NT2/D1 (cell line): ENCODE measurements around the gene TCF25.

Experiments used
- DNase-seq: peaks from one replicate; pipeline ENCODE4 v3.0.0-alpha.2; 2011; ENCODE audit warnings: low read depth, low spot score
- H3K27me3 ChIP-seq: 2 replicates; pipeline ENCODE4 v1.6.0; 2011; ENCODE audit warnings: mild to moderate bottlenecking; ENCODE audit not compliant: insufficient read length, insufficient read depth
- H3K36me3 ChIP-seq: 2 replicates; pipeline ENCODE4 v1.6.1; 2011; ENCODE audit warnings: mild to moderate bottlenecking, low read length, mixed read lengths; ENCODE audit not compliant: insufficient read depth, insufficient read length
- H3K4me1 ChIP-seq: 2 replicates; pipeline ENCODE4 v1.5.1; 2011; ENCODE audit not compliant: insufficient read depth, insufficient read length
- H3K4me3 ChIP-seq: 2 replicates; pipeline ENCODE4 v1.5.1; 2011; ENCODE audit warnings: low read depth; ENCODE audit not compliant: insufficient read length
- H3K9ac ChIP-seq: 2 replicates; pipeline ENCODE4 v1.6.0; 2011; ENCODE audit warnings: low read depth; ENCODE audit not compliant: insufficient read length
- H3K9me3 ChIP-seq: 2 replicates; pipeline ENCODE4 v1.5.1; 2011; ENCODE audit warnings: mild to moderate bottlenecking, low read length; ENCODE audit not compliant: insufficient read depth
- SUZ12 ChIP-seq: IDR thresholded peaks from 2 replicates; pipeline ENCODE4 v1.6.1; 2011; ENCODE audit not compliant: insufficient read length, insufficient read depth; ENCODE audit errors: extremely low read depth
- YY1 ChIP-seq: IDR thresholded peaks from 2 replicates; pipeline ENCODE4 v1.6.1; 2011; ENCODE audit not compliant: insufficient read length, insufficient read depth
- ZNF274 ChIP-seq: IDR thresholded peaks from 2 replicates; pipeline ENCODE4 v1.6.1; 2011; ENCODE audit warnings: mild to moderate bottlenecking, low read depth, low read length

TCF25 gene

DNA sequence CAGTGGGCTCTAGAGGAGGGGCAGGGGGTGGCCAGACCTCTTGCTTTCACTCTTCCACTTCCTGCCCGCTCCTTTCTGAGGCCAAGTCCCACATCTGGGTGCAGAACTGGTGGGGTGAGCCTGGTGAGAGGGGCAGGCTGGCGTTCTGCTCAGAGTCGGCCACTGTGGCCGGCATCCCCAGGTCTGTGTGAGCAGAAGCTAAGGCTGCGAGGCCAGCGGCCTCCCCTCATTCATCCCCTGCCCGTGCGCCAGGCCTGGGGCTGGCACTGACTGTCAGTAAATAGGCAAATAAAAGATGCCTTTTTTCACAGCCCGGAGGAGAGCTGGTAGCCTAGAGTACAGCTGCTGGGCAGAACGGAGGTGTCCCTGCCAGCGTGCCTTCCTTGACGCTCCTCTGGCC is 76.4 kb downstream of the TCF25 start:
- H3K9me3 ChIP-seq: no peaks in the 10 kb centered on the region
- H3K36me3 ChIP-seq: peaks cover 15% of the 10 kb centered on the region
- peak overlapping the region; percentile 71 for H3K4me3 ChIP-seq
- peak overlapping the region; percentile 85 for H3K9ac ChIP-seq
- H3K4me1 ChIP-seq: peaks cover 16% of the 10 kb centered on the region
- peaks cover 33% of the 10 kb centered on the region for H3K27me3 ChIP-seq
- no peak for DNase-seq
- no peak for TF ChIP-seq ZNF274
- no peak for TF ChIP-seq YY1
- TF ChIP-seq SUZ12: no peak

DNA sequence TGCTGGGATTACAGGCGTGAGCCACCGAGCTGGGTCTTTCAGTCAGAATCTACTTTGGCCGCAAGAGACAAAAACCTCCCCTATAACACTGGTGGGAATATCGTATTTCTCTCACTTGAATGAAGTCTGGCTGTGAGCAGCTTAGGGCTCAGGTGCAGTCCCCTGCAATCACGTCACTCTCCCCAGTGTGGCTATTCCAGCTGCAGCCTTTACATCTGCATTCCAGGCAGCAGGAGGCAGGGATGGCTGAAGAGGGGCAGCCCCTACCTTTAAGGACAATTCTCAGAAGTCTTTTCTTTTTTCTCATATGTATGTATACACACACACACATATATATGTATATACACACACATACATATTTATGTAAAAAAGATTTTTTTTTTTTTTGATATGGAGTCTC is 78.1 kb downstream of the TCF25 start:
- Histone ChIP-seq H3K4me3 (no peak overlapping the region), H3K27me3 (peaks cover 27% of the 10 kb centered on the region), H3K9ac (no peak overlapping the region), H3K4me1 (peaks cover 17% of the 10 kb centered on the region), H3K36me3 (peaks cover 24% of the 10 kb centered on the region), H3K9me3 (no peaks in the 10 kb centered on the region)
- no peak for TF ChIP-seq YY1
- no peak for TF ChIP-seq SUZ12
- no peak for TF ChIP-seq ZNF274
- no peak for DNase-seq

DNA sequence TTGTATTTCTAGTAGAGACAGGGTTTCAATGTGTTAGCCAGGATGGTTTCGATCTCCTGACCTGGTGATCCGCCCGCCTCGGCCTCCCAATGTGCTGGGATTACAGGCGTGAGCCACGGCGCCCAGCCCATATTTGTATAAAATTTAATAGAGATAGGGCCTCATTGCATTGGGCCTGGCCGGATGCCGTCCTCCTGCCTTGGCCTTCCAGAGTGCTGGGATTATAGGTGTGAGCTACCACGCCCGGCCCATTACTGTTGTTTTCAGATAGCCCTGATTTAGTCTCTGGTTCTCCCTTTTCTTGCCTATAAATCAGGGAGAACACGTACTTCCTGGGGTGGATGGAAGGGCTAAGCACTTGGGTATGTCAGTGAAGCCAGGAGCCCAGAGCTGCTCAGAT is 78.7 kb downstream of the TCF25 start:
- Histone ChIP-seq H3K9me3 (no peaks in the 10 kb centered on the region), H3K36me3 (peaks cover 29% of the 10 kb centered on the region), H3K27me3 (peaks cover 21% of the 10 kb centered on the region), H3K9ac (no peak overlapping the region), H3K4me3 (no peak overlapping the region), H3K4me1 (peaks cover 17% of the 10 kb centered on the region)
- DNase-seq: no peak
- TF ChIP-seq ZNF274 (no peak), SUZ12 (no peak), YY1 (no peak)

DNA sequence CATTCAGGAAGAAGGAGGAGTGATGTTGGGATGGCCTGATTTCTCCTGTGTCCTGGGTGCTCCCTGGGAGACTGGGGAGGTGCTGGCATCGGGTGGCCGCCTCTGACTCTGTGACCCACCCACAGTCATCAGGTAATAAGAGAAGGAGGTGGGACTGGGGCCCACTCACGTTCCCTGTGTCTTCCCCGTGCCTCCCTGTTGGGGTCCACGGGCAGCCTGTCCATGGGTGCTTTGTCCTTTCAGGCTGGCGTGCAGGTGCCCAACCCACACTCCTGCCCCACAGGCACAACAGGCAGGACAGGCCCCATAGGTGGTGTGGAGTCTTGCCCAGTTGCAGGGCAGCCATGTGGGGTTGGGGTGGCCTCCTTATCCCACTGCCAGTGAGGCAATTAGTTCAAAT is 79.2 kb downstream of the TCF25 start:
- peaks cover 16% of the 10 kb centered on the region for H3K27me3 ChIP-seq
- DNase-seq: no peak
- H3K9me3 ChIP-seq: no peaks in the 10 kb centered on the region
- TF ChIP-seq SUZ12: no peak
- TF ChIP-seq ZNF274: no peak
- TF ChIP-seq YY1: no peak
- peaks cover 17% of the 10 kb centered on the region for H3K4me1 ChIP-seq
- no peak overlapping the region for H3K4me3 ChIP-seq
- no peak overlapping the region for H3K9ac ChIP-seq
- peaks cover 34% of the 10 kb centered on the region for H3K36me3 ChIP-seq

DNA sequence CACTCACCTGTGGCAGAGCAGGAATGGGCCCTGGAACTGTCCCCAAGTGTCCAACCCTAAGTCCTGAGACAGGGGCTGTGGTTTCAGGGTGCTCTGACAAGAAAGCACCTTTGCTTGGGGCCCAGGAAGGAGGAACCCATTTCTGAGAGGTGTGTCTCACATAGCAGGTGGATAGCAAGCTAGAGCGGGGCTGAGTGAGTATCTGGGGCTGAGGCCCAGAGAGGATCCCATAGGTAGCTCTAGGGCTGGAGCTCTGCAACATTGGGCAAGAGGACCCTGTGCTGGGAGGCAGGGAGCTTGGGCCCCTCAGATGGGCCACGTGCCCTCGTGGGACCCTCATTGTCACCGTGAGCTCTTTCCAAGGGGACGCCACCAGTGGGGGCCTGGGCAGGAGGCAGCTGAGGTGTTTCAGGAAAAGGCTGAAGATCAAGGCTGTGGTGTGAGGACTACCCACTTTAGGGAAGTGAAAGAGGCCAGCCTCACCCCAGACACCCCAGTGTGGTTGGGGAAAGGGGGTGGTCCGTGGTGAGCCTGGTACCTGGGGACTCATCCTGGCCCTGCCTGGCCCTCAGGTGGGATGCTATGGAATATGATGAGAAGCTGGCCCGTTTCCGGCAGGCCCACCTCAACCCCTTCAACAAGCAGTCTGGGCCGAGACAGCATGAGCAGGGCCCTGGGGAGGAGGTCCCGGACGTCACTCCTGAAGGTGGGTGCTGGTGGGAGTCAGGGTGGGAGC is 80.4 kb downstream of the TCF25 start:
- no peak overlapping the region for H3K4me3 ChIP-seq
- peaks cover 11% of the 10 kb centered on the region for H3K27me3 ChIP-seq
- peaks cover 17% of the 10 kb centered on the region for H3K4me1 ChIP-seq
- no peaks in the 10 kb centered on the region for H3K9me3 ChIP-seq
- TF ChIP-seq SUZ12: no peak
- no peak for TF ChIP-seq ZNF274
- TF ChIP-seq YY1: no peak
- H3K36me3 ChIP-seq: peaks cover 47% of the 10 kb centered on the region
- DNase-seq: no peak
- H3K9ac ChIP-seq: no peak overlapping the region

DNA sequence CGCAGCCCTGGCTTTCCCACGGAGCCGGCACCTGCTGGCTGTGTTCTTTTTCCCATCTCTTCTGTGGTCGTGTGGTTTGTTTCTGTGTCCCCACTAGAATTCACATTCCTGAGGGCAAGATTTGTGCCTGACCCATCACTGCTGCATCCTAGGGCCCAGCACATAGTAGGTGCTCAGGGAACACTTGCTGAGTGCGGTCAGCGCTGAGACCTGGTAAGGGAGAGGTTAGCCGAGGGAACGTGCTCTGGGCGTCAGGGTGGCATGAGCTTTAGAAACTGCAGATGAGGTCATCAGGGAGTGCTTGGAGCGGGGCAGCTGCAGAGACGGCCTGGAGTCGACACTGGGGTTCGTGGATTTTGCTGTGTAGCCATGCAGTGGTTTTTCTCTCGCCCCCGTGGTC is 81.1 kb downstream of the TCF25 start:
- H3K27me3 ChIP-seq: peaks cover 6% of the 10 kb centered on the region
- TF ChIP-seq YY1: no peak
- no peak for TF ChIP-seq SUZ12
- TF ChIP-seq ZNF274: no peak
- no peak for DNase-seq
- H3K4me1 ChIP-seq: peaks cover 15% of the 10 kb centered on the region
- no peaks in the 10 kb centered on the region for H3K9me3 ChIP-seq
- H3K9ac ChIP-seq: no peak overlapping the region
- H3K36me3 ChIP-seq: peaks cover 51% of the 10 kb centered on the region
- no peak overlapping the region for H3K4me3 ChIP-seq

DNA sequence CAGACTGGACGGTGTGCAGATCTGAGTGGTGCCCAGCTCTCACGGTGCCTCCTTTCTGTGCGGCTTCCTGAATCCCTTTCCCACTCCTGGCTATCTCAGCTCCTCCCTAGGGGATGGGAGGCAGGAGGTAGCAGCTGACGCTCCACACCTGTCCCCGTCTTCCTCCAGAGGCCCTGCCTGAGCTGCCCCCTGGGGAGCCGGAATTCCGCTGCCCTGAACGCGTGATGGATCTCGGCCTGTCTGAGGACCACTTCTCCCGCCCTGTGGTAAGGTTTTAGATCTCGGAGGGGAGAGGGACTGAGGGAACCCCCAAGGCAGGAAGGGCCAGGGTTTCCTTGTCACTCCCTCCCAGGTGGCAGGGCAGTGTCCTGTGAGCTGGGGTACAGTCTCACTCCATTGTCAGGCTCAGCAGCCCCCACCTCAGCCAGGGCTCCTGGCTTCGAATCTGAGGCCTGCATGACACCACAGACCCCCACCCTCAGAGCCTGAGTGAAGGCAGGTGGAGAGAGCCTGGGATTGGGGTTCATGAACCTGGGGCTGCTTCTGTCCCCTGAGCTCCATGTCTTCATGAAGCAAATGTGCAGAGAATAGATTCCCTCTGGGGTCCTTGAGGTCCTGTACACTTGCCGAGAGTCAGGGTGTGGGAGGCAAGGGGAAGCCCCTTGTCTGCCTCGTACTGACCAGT is 81.8 kb downstream of the TCF25 start:
- Histone ChIP-seq H3K9ac (peak overlapping the region; percentile 45), H3K9me3 (no peaks in the 10 kb centered on the region), H3K27me3 (no peaks in the 10 kb centered on the region), H3K4me1 (peaks cover 11% of the 10 kb centered on the region), H3K4me3 (no peak overlapping the region), H3K36me3 (peaks cover 57% of the 10 kb centered on the region)
- TF ChIP-seq ZNF274: no peak
- TF ChIP-seq YY1: no peak
- TF ChIP-seq SUZ12: no peak
- no peak for DNase-seq
